Activated naive CD4-positive, alpha-beta T cell treated with anti-CD3 and anti-CD28 coated beads, Interleukin-2, amount 50 U/mL, for 16 hours (primary cell): ENCODE data around the gene NUDT4.
"Not testable (repeated sequence)": the region's sequence is repeated elsewhere in the genome, so short reads cannot be mapped to it uniquely, and the experiment has no call there.

Experiments
- DNase-seq: peaks from one replicate; pipeline ENCODE4 v3.0.0-alpha.2; 2020

The NUDT4 gene

DNA sequence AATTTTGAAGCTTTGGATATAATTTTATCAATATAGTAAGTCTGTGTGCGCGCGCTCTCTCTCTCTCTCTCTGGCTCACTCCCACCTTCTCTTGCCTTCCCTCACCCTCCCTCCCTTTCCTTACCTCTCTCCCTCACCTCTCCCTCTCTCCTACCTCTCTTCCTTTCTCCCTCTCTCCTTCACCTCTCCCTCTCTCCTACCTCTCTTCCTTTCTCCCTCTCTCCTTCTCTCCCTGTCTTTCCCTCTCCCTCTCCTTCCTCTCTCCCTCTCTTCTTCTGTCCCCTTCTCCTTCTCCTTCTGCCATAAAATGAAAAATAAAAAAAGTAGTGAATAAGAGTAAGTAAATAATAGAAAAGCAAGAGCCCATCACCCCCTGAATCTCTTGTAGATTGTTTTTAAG, 9.0 kb upstream of the NUDT4 start:
- no peak for DNase-seq

DNA sequence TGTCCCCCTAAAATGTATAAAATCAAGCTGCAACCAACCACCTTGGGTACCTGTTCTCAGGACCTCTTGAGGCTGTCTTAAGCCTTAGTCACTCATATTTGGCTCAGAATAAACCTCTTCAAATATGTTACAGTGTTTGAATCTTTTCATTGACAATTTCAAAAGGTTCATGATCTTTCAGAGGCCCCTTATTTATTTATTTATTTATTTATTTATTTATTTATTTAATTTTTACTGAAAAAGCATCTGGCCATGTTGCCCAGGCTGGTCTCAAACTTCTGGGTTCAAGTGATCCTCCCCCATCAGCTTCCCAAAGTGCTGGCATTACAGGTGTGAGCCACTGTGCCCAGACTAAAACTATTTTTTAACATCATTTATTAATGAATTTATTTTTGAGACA, 8.2 kb upstream of the NUDT4 start:
- DNase-seq, result no peak

DNA sequence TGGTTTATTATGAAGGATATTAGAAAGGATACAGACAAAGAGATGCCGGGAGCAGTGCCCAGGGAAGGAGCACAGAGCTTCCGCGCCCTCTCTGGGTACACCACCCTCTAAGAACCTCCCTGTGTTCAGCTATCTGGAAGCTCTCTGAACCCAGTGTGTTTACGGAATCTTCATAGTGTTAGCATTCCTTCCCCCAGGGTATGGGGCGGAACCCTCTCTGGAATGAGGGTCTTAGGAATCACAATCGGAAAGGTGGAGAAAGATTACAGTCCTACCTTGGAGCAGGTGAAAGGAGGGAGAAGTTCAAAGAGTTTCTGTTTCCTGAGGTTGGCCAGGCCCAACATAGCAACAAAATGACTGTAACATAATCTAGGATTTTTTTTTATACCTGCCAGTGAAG, 6.8 kb upstream of the NUDT4 start:
- DNase-seq, result no peak

DNA sequence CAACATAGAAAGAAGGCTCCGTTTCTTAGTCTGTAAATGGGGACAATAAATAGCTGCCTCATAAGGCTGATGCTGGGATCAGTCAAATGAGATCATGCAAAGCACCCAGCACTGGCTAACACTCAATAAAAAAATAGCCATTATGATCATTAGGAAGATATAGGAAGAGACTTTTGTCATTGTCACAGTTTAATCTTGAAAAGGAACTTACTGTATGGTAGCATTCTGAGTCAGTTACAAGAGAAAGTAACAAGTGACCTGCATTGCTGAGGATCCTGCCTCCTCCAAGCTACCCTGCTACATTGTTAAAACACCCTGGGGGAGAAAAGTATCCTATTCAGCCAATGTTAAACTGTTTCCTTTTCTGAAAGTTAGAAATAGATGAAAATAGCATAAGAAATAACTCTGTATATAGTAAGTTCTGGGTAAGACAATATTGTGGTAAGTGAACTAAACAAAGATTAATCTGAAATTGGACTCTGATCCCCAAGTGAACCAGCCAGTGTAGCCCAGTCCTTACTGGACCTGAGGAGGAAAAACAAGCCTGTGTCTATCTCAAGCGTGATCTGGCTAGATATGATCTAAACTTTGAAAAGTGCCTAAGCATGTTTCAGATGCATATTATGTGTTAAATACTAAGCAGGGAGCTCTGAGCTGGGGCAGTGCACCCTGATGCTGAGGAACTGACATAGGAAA, 3.6 kb upstream of the NUDT4 start:
- no peak for DNase-seq

DNA sequence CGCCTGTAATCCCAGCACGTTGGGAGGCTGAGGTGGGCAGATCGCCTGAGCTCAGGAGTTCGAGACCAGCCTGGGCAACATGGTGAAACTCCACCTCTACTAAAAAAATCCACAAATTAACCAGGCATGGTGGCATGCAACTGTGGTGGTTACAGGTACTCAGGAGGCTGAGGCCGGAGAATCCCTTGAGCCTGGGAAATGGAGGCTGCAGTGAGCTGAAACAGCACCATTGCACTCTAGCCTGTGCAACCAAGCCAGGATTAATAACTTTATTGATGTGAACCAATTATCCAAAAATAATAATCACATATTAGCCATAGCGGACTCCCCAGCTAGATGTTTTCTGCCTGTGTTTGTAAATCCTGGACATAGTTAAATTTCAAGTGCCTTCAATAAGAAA, 1.8 kb upstream of the NUDT4 start:
- no peak for DNase-seq

DNA sequence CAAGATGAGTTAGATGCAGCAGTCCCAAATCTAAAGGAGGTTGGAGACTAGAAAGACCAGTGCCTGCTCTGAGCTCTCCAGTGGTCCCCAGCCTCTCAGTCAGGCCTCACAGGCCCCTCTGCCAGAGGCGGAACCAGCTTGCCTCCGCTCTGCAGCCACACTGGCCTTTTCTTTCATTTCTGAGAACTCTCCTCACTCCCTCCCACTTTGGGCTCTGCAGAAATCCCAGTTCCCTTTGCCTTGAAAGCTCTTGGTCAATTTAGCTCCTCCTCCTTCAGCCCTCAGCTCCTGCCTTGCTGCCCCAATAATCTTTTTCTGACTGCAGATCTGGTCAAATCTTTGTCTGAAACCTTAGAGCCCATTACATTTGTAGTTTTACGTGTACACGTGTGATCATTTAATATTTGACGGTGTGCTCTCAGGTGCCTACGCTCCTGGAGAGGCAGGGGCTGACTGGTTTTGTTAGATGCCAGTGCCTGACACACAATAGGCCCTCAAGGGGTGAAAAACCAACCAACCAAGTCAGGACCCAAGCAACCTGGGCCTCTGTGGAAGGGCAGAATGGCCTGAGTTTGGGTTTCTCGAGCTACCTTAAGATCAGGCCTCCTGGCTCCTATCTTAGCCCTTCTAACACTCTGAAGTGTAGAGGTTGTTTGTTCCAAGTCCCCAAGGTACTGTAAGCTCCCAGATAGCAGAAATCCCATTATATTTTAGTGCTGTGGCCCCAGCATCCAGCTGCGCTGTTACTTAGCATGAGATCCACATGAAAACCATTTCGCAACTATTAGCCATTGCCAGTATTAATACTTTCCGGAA, 1.1 kb upstream of the NUDT4 start:
- DNase-seq, result no peak

DNA sequence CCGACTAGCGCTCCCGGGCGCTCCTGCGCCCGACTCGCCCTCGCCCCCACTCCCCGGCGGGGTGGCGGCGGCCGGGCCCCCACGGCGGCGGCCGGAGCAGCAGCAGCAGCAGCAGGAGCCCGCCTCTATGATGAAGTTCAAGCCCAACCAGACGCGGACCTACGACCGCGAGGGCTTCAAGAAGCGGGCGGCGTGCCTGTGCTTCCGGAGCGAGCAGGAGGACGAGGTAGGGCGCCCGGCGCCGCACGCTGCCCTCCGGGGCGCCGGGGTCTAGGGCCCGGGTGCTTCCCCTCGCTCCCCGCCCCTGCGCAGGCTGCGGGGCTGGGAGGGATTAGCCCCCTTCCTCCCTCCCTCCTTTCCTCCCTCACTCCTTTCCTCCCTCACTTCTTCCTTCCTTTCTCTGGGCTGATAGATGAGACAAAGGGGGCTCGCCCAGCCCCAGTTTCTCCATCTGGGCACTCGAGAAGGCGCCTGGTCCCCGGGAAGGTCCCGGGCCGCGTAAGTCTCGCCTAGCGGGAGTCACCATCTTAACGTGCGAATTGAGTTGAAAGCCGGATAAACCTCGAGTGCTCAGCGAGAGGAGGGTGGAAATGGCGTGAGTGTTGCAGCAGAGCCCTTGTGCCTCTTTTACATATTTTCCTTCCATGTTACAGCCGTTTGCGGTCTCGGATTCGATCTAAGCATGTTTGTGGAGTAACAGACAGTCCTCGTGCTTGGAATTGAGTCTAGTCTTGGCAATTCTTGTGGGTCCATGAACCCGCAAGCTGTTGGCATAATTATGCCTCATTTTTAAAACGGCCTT, 672 bp downstream of the NUDT4 start:
- peak; percentile 64 for DNase-seq

DNA sequence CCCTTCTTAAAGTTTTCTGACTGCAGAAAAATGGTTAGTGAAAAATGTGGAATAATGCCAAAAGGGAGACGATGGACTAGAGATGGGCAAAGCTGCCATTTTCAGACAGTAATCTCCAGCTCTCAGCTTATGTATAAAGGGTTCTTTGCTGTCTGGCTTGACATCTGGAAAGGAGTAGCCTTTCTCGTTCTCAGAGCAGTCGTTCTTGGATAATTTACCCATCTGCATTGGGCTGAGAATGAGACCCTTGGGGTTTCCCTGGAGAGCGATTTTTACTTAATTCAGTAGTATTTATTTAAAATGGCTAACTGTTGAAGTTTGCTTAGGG, 1.2 kb downstream of the NUDT4 start:
- DNase-seq, result no peak

DNA sequence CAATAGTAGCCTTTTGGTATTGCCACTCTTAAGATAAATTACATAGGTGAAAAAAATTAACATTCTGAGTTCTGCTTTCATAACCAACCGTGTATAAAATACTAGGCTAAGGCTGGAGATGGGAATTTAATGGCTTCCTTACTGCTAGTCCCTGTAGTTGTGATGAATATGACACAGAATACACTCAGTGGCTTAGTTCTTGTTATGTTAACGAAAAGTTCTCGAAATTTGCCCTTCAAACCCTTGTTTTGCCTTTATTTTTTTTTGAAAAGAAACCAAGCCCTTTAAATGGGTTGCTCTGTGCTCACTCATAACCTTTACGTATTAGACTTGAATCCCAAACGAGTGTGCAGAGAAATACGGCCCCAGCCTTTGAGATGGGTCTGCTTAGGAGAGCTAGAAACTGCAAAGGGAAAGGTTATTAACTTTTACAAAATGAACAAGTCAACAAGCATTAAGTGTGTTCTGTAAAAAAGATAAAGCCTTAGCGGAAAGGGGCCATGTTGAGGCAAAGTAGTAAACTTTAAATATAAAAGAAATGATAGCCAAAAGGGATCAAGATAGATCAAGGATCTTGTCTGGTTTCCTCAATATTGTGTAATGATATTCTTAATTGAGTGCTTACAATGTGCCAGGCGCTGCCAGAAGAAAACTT, 1.7 kb downstream of the NUDT4 start:
- DNase-seq, result no peak

DNA sequence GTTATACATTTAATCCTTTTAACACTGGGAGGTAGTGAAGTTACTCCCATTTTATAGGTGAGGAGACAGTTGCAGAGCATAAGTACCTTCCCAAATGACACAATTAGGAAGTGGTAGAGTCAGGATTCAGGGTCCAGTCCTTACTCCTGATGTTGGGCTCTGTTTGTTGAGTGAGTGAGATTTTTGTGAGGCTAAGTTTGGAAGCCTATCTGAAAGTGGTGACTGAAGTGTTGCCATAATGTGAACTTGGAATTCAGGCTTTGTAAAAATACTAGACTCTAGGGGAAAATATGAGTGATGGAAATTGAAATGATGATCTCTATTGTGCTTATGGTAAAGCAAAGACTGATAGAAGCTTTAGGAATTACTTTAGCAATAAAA, 2.2 kb downstream of the NUDT4 start:
- DNase-seq, result no peak

DNA sequence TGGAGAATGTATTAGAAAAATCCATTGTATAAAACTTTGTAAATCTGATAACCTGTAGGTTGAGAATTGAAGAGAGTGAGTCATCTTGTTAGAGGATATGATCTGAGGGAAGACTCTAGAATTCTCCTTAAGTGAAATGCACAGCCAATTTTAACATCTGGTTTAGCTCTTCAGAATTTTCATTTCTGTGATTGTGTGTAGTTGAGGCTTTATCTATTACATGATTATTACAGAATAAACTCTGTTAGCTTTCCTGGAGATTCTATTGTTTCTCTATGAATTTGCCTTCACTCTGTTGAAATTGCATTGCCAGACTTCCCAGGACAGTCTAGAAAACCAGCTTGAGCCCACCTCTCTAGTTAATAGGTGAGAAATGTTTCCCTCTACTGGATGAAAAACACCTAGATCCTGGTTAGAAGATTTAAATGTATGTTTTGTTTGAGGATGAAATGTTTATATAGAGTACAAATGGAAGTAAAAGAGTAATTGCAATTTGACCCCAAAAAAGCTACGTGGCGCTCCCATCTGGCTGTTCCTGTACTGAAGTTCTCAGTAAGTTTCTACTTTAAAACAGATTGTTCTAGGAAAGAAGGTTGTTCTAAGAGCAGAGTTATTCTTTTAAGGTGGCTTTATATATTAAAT, 2.9 kb downstream of the NUDT4 start:
- no peak for DNase-seq

DNA sequence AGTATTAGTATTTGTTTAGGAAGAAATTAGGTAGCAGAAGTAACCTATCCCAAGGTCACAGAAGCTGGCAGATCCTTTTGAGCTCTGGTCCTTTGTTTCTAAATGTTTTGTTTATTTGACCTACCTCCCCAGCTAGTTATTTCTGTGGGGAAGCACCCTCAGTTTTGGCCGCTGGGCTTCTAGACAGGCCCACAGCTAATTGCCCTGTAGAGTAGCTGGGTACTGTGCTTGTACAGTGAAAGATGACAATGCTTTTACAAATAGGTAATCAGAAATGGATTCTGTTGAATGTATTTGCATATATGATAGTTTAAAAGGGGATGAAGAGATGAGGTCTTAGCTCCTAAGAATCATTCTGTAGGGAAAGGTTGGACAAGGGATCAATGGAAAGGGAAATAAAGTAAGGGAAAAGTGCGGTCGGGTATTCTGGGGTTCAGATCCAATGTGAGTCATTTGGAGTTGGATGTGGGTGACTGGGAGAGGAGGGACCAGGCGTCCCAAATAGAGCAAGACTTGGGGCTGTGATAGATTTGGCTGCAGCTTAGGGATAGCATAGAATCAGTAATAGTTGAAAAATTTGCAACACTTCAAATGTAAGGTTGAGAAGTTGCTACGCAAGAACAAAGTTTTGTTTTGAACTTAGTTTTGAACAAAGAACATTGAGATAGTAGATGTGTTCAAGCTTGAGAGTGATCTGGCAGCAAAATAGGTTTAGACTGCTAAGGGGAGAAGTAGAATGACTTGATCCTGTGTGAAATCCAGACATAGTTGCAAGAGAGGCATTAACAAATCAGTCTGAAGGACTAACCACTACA, 3.6 kb downstream of the NUDT4 start:
- no peak for DNase-seq

DNA sequence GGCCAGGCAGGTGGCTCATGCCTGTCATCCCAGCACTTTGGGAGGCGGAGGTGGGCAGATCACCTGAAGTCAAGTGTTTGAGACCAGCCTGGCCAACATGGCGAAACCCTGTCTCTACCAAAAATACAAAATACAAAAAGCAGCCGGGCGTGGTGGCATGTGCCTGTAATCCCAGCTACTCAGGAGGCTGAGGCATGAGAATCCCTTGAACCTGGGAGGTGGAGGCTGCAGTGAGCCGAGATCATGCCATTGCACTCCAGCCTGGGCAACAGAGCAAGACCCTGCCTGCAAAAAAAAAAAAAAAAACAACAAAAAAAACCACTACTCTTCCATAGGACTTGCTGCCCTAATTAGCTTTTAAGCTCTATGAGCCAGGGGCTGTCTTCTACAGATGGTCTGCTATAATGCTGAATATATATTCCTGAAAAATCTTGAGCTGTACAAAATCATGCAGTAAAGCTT, 4.3 kb downstream of the NUDT4 start:
- not testable (repeated sequence) for DNase-seq

DNA sequence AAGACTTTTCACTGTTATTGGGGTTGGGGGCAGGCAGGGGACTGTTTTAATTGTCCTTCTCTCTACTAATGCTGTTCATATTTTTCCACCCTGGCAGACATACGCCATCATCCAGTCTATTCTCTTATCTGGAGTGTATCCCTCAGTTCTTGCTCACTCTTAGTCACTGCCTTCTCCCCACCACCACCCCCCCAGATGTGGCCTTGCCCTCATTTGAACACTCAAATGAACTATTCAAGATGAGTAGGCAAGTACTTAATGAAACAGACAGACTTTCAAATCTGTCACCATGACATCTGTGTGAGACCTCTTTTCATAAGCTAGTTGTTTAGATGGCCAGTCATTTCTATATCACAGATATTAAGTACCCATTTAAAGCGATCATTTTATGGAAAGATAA, 10.1 kb downstream of the NUDT4 start:
- DNase-seq, result peak; percentile 63

DNA sequence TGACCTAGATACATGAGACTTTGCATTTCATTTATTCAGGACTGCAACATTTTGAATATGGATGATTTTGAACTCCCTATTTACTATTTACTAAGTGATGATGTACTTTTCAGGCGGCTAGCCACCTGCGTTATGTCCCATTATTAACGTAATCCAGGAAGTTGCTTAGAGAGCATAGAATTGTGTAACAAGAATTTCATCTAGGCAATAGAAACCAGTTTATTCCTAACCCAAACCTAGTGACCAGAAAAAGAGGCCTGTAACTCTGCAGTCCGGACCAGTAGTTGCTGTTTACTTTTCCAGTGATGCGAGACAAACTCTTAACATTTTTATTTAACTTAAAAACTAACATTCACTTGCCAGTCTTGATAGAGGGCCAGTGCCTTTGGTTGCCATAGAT, 12.3 kb downstream of the NUDT4 start:
- no peak for DNase-seq

DNA sequence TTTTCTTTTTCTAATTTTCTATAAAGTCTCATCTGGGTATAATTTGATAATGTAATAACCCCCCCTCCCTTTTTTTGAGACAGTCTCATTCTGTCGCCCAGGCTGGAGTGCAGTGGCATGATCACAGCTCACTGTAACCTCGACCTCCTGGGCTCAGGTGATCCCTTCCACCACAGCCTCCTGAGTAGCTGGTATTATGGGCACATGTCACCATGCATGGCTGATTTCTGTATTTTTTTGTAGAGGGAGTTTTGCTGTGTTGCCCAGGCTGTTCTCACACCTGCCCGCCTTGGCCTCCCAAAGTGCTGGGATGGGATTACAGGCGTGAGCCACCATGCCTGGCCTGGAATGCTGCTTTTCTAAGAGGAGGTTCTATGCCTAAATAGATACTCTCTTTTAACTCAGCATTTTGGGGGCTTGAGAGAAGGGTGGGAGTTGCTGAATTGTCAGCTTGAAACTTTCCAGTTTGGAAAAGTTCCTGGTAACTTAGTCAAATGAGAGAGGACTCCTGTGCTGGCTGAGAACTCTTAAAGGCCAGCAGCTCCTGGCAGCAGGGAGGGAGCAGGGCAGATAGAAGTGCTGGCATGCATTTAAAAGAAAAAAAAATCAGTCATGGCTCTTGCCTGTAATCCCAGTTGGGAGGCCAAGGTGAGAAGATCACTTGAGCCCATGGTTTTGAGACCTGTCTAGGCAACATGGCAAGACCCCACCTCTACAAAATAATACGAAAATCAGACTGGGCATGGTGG, 13.0 kb downstream of the NUDT4 start:
- DNase-seq, result no peak

DNA sequence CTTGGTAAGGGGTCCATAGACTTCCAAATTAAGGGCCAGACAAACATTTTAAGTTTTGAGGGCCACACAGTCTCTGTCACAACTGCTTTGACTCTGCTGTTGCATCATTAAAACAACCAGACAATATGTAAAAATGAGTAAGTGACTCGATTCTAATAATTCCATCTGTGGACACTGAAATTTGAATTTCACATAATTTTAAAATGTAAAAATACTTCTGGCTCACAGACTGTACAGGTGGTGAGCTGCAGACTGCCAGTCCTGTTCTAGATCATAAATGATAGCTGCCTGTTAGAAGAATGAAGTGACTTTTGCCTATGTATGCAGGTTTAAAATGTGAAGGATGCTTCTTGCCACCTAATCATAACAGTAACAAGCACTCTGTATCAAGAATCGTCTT, 15.7 kb downstream of the NUDT4 start:
- DNase-seq, result no peak

DNA sequence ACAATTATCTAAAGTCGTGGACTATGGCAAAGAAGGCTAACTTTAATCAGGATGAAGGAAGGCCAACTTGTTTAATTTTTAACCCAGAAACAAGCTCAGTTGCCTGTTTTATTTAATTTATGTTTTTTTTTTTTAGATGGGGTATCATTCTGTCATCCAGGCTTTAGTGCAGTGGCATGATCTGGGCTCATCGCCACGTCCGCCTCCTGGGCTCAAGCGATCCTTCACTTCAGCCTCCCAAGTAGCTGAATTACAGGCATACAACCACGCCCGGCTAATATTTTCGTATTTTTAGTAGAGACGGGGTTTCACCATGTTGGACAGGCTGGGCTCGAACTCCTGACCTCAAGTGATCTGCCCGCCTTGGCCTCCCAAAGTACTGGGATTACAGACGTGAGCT, 19.7 kb downstream of the NUDT4 start:
- no peak for DNase-seq

DNA sequence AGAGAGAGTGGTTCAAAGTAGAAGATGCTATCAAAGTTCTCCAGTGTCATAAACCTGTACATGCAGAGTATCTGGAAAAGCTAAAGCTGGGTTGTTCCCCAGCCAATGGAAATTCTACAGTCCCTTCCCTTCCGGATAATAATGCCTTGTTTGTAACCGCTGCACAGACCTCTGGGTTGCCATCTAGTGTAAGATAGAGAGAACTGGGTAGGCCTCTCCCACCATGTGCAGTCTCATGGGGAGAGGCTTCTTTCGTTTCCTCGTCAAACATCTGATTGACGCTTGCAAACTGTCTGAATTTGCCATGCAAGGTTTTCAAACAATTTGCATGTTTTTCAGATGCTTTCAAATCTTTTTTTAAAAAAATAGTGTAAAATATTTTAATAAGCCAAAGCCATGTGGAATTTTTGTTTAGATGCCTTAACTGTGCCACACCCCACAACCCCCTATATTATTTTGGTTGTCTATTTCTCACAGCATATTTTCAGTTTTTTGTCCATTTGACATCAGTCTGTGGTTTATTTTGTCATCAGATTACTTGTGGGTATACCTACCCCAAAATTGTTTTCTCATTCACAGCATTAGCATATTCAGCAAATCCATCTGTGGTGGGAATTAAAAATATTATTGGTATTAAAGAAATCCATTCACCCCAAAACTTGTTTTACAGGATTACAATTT, 21.6 kb downstream of the NUDT4 start:
- DNase-seq, result not testable (repeated sequence)
